ENCODE data around the gene ARHGEF25. TPM values are rescaled to one million over a fixed set of nuclear protein-coding genes. Genes with fewer than 3 reads are reported as not detected.

The ARHGEF25 gene
- total and polyA plus RNA-seq, 2 of the 13 experiments (the other 11 are each of a cell fraction or from before 2014, with no cell fraction given): 11.5 to 12.5 TPM

- TF ChIP-seq IKZF4 (CRISPR knock-in tag; IDR thresholded peaks at IDR 0.05; ENCODE audit: borderline replicate concordance, low read depth, not compliant biosample characterization) (peak; percentile 64), ZNF550 (CRISPR knock-in tag; IDR thresholded peaks at IDR 0.05; ENCODE audit: borderline replicate concordance) (0 out of 2 replicates have a peak, but pooled peaks have one; percentile 18), ZNF558 (CRISPR knock-in tag; IDR thresholded peaks at IDR 0.05; ENCODE audit: borderline replicate concordance) (no peak), ZNF776 (CRISPR knock-in tag; IDR thresholded peaks at IDR 0.05) (no peak; the same call in 1 of the 2 replicates), ZNF644 (CRISPR knock-in tag; IDR thresholded peaks at IDR 0.05; ENCODE audit: low read depth) (no peak), HOXA7 (CRISPR knock-in tag; IDR thresholded peaks at IDR 0.05) (no peak), PRDM4 (CRISPR knock-in tag; IDR thresholded peaks at IDR 0.05; ENCODE audit: borderline replicate concordance) (no peak), ZXDC (CRISPR knock-in tag; IDR thresholded peaks at IDR 0.05) (no peak), FOXC1 (CRISPR knock-in tag; IDR thresholded peaks at IDR 0.05; ENCODE audit: borderline replicate concordance) (0 out of 2 replicates have a peak, but pooled peaks have one; percentile 60), ZUFSP (CRISPR knock-in tag; IDR thresholded peaks at IDR 0.05; ENCODE audit: borderline replicate concordance) (no peak), ZMAT5 (CRISPR knock-in tag; IDR thresholded peaks at IDR 0.05; ENCODE audit: borderline replicate concordance, low read depth) (no peak), KDM1A (CRISPR knock-in tag; IDR thresholded peaks at IDR 0.05) (no peak), ZNF317 (CRISPR knock-in tag; IDR thresholded peaks at IDR 0.05) (no peak), MEIS2 (CRISPR knock-in tag; IDR thresholded peaks at IDR 0.05) (peak; percentile 17; the same call in 1 of the 2 replicates), ZNF567 (CRISPR knock-in tag; IDR thresholded peaks at IDR 0.05; ENCODE audit: borderline replicate concordance) (peak; percentile 91; the same call in 1 of the 2 replicates), HNRNPLL (IDR thresholded peaks at IDR 0.05; ENCODE audit: low read depth, low read length, poor library complexity, severe bottlenecking) (peak; percentile 49), YEATS4 (CRISPR knock-in tag; IDR thresholded peaks at IDR 0.05; ENCODE audit: borderline replicate concordance) (no peak), BORCS8-MEF2B (CRISPR knock-in tag; IDR thresholded peaks at IDR 0.05) (no peak), ZNF496 (CRISPR knock-in tag; IDR thresholded peaks at IDR 0.05; ENCODE audit: insufficient replicate concordance) (no peak), ZBTB42 (CRISPR knock-in tag; IDR thresholded peaks at IDR 0.05) (no peak), ZFAT (CRISPR knock-in tag; conservative IDR thresholded peaks at IDR 0.05) (no peak), ZNF274 (CRISPR knock-in tag; IDR thresholded peaks at IDR 0.05) (peak; percentile 78; the same call in 1 of the 2 replicates)
Observed at GRCh38 chr12:57621497-57622292, 10.5 kb downstream of the ARHGEF25 start (continued).
